DOHH2 (cell line): Measurements from ENCODE around the gene KRTAP9-8.
"Not testable (repeated sequence)": the region's sequence is repeated elsewhere in the genome, so short reads cannot be mapped to it uniquely, and the experiment has no call there.

Experiments
- H3F3A ChIP-seq: fragments of 200-600 bp; sonication (generic), shearing (Covaris generic); 2 replicates; pipeline ENCODE4 v1.6.0; 2016; ENCODE audit warnings: antibody characterized with exemption, mild to moderate bottlenecking; ENCODE audit not compliant: control insufficient read depth, insufficient read depth
- H3K27ac ChIP-seq: fragments of 200-600 bp; sonication (generic); 2 replicates; pipeline ENCODE4 v1.5.1; 2014; ENCODE audit warnings: low read depth, mild to moderate bottlenecking, low read length, moderate library complexity
- H3K27me3 ChIP-seq: fragments of 200-600 bp; sonication (generic); 2 replicates; pipeline ENCODE4 v1.6.1; 2014; ENCODE audit warnings: mild to moderate bottlenecking, low read length, mixed read lengths; ENCODE audit not compliant: control insufficient read depth
- H3K36me3 ChIP-seq: fragments of 200-600 bp; sonication (generic); 2 replicates; pipeline ENCODE4 v1.6.1; 2014; ENCODE audit warnings: mild to moderate bottlenecking, low read length, moderate library complexity, mixed read lengths; ENCODE audit not compliant: control insufficient read depth
- H3K4me1 ChIP-seq: fragments of 200-600 bp; sonication (generic); 2 replicates; pipeline ENCODE4 v1.6.1; 2014; ENCODE audit warnings: mild to moderate bottlenecking, low read length, mixed read lengths; ENCODE audit not compliant: control insufficient read depth
- H3K4me2 ChIP-seq: fragments of 200-600 bp; sonication (generic); 2 replicates; pipeline ENCODE4 v1.6.0; 2014; ENCODE audit warnings: mild to moderate bottlenecking, low read length, moderate library complexity
- H3K4me3 ChIP-seq: fragments of 200-600 bp; sonication (generic); 2 replicates; pipeline ENCODE4 v1.5.1; 2014; ENCODE audit warnings: mild to moderate bottlenecking, low read length, mixed read lengths
- H3K79me2 ChIP-seq: fragments of 200-600 bp; sonication (generic); 2 replicates; pipeline ENCODE4 v1.6.1; 2014; ENCODE audit warnings: mild to moderate bottlenecking, low read length, mixed read lengths; ENCODE audit not compliant: control insufficient read depth
- H3K9me2 ChIP-seq: fragments of 200-600 bp; sonication (generic); replicated peaks from 2 replicates; pipeline ENCODE4 v1.6.1; 2014; ENCODE audit warnings: mild to moderate bottlenecking, low read length, mixed read lengths; ENCODE audit not compliant: control insufficient read depth
- H3K9me3 ChIP-seq: fragments of 200-600 bp; sonication (generic); 2 replicates; pipeline ENCODE4 v1.6.1; 2014; ENCODE audit warnings: antibody characterized with exemption, low read length, mixed read lengths; ENCODE audit not compliant: control insufficient read depth, insufficient read depth
- H4K20me1 ChIP-seq: fragments of 200-600 bp; sonication (generic); 2 replicates; pipeline ENCODE4 v1.6.0; 2014; ENCODE audit warnings: low read depth, mild to moderate bottlenecking, antibody characterized with exemption, low read length, moderate library complexity; ENCODE audit not compliant: control insufficient read depth, insufficient read depth
- CTCF ChIP-seq: fragments of 200-600 bp; sonication (generic); IDR thresholded peaks from one replicate; pipeline ENCODE4 v1.5.1; 2014; ENCODE audit warnings: antibody characterized with exemption, mild to moderate bottlenecking, low read depth, low read length; ENCODE audit not compliant: poor library complexity, severe bottlenecking
- EZH2phosphoT487 ChIP-seq: fragments of 200-600 bp; sonication (generic); IDR thresholded peaks from 2 replicates; pipeline ENCODE4 v1.6.1; 2017; ENCODE audit warnings: borderline replicate concordance, mild to moderate bottlenecking, antibody characterized with exemption, low read length, moderate library complexity, mixed read lengths

KRTAP9-8 gene

GRCh38 chr17:41237949-41238437 lies at the start of gene KRTAP9-8:
Gene KRTAP9-8 (plus strand): TSS chr17:41237999. CDS start chr17:41238052, 53 bp downstream.
- not testable (repeated sequence) for H3K27ac ChIP-seq, H3K36me3 ChIP-seq, H3K4me1 ChIP-seq, H3K9me2 ChIP-seq, H4K20me1 ChIP-seq, H3K27me3 ChIP-seq, H3K9me3 ChIP-seq, H3K4me3 ChIP-seq, H3F3A ChIP-seq, H3K4me2 ChIP-seq, H3K79me2 ChIP-seq

GRCh38 chr17:41189837-41190318 lies 47.9 kb upstream of the KRTAP9-8 start, which contains the start of gene KRTAP9-1:
Gene KRTAP9-1 (plus strand): TSS chr17:41189887. CDS start chr17:41189887, 0 bp downstream.
- not testable (repeated sequence) for H3K4me2 ChIP-seq, H3K4me1 ChIP-seq, H3K79me2 ChIP-seq, H3K27me3 ChIP-seq, H4K20me1 ChIP-seq, H3K9me3 ChIP-seq, H3K9me2 ChIP-seq, H3K4me3 ChIP-seq, H3K27ac ChIP-seq, H3F3A ChIP-seq, H3K36me3 ChIP-seq

- Histone ChIP-seq H3K27me3 (peaks cover 4% of the 10 kb centered on the region; the same call in 1 of the 2 replicates), H3K4me3 (no peak overlapping the region), H4K20me1 (no peaks in the 10 kb centered on the region), H3K27ac (no peak overlapping the region), H3F3A (no peaks in the 10 kb centered on the region), H3K9me3 (no peaks in the 10 kb centered on the region), H3K4me1 (no peaks in the 10 kb centered on the region), H3K4me2 (no peak overlapping the region), H3K79me2 (no peaks in the 10 kb centered on the region), H3K9me2 (no peaks in the 10 kb centered on the region), H3K36me3 (no peaks in the 10 kb centered on the region)
- no peak for TF ChIP-seq EZH2phosphoT487
- no peak for TF ChIP-seq CTCF
These were observed 47.5 kb upstream of the KRTAP9-8 start for GRCh38 chr17:41190328-41190727.

- TF ChIP-seq EZH2phosphoT487 (no peak), CTCF (no peak)
- Histone ChIP-seq H3K4me3 (no peak overlapping the region), H3K4me2 (no peak overlapping the region), H3K4me1 (no peaks in the 10 kb centered on the region), H3K36me3 (no peaks in the 10 kb centered on the region), H3K9me3 (no peaks in the 10 kb centered on the region), H3K9me2 (no peaks in the 10 kb centered on the region), H4K20me1 (no peaks in the 10 kb centered on the region), H3F3A (no peaks in the 10 kb centered on the region), H3K79me2 (no peaks in the 10 kb centered on the region), H3K27ac (no peak overlapping the region), H3K27me3 (0 out of 2 replicates have a peak, but pooled peaks cover 3% of the 10 kb centered on the region)
These were observed 41.7 kb upstream of the KRTAP9-8 start for GRCh38 chr17:41196068-41196467.
